Adrenal gland (tissue), 5 donors: ENCODE data around the gene SLC2A9.

Experiments
- POLR2A ChIP-seq, 2 donors: fragments of 450-650 bp; IDR thresholded peaks; one replicate each; pipeline ENCODE4 v1.6.1; 2017; ENCODE audit warnings: antibody characterized with exemption in 2 of 2, mild to moderate bottlenecking in 2 of 2, moderate library complexity in 1 of 2
- TF ChIP-seq, protein P1 (sequence below), 6 experiments: fragments of 450-650 bp in 4 of 6; fragments of 200-600 bp in 2 of 6; sonication (generic) in 1 of 6; IDR thresholded peaks; 1 replicate in 5 of 6; 2 replicates in 1 of 6; pipeline versions ENCODE4 v1.5.1 to v1.8.0; 2016 to 2021; ENCODE audit warnings: antibody characterized with exemption in 6 of 6, mild to moderate bottlenecking in 2 of 6, moderate library complexity in 1 of 6
- donor health status: DM: no; HTN: no; CAD: no.

DNA sequence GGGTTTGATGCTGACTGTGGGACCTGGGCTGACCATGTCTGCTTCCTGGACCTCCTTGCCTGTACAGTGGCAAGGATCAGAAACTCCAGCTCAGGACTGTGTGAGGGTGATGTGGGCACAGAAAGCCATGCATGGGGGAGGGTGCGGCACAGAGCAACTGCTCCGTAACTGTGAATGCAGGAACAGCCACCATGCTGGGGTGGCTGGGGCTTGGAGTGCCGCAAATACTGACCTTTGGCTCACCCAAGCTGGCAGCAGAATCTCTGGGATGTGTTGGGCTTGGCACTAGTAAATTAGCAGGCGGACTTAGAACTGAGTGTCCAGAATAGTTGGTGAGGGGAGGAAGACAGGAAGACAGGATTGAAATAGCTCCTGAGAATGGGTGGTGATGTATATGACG is 187.9 kb downstream of the SLC2A9 start:
- TF ChIP-seq POLR2A (IDR thresholded peaks at IDR 0.05) = no peak
- TF ChIP-seq, protein P1, sequence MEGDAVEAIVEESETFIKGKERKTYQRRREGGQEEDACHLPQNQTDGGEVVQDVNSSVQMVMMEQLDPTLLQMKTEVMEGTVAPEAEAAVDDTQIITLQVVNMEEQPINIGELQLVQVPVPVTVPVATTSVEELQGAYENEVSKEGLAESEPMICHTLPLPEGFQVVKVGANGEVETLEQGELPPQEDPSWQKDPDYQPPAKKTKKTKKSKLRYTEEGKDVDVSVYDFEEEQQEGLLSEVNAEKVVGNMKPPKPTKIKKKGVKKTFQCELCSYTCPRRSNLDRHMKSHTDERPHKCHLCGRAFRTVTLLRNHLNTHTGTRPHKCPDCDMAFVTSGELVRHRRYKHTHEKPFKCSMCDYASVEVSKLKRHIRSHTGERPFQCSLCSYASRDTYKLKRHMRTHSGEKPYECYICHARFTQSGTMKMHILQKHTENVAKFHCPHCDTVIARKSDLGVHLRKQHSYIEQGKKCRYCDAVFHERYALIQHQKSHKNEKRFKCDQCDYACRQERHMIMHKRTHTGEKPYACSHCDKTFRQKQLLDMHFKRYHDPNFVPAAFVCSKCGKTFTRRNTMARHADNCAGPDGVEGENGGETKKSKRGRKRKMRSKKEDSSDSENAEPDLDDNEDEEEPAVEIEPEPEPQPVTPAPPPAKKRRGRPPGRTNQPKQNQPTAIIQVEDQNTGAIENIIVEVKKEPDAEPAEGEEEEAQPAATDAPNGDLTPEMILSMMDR (IDR thresholded peaks at IDR 0.05) = no peak
